OCI-LY1 (cell line): Measurements from ENCODE around the gene FAM210B.

Experiments
- EZH2 ChIP-seq: fragments of 200-600 bp; sonication (generic), shearing (Covaris generic); IDR thresholded peaks from 2 replicates; pipeline ENCODE4 v1.8.0; 2017; ENCODE audit warnings: borderline replicate concordance, mixed run types, mild to moderate bottlenecking, antibody characterized with exemption, low read length, moderate library complexity, mixed read lengths
- TF ChIP-seq, protein P1 (sequence below): fragments of 200-600 bp; sonication (generic), shearing (Covaris generic); IDR thresholded peaks from 2 replicates; pipeline ENCODE4 v1.5.1; 2017; ENCODE audit warnings: mild to moderate bottlenecking, antibody characterized with exemption, low read length, moderate library complexity, mixed read lengths

DNA sequence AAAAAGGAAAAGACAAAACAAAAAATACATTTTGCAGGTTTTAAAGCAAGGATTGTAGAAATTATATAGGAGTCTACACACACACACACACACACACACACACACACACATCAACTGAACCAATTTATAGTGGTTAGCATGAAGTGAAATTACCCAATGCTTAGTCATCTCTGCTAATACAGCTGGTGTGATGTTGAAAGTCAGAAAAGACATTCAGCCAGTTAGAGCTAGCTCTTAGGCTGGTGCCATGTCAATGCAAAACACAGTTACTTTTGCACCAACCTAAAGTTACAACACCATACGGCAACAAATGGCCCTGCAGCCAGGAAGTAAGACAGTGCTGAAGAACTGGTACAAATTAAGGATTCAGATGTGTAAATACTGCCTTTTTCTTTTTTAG is 15.2 kb downstream of the FAM210B start:
- TF ChIP-seq, protein P1, sequence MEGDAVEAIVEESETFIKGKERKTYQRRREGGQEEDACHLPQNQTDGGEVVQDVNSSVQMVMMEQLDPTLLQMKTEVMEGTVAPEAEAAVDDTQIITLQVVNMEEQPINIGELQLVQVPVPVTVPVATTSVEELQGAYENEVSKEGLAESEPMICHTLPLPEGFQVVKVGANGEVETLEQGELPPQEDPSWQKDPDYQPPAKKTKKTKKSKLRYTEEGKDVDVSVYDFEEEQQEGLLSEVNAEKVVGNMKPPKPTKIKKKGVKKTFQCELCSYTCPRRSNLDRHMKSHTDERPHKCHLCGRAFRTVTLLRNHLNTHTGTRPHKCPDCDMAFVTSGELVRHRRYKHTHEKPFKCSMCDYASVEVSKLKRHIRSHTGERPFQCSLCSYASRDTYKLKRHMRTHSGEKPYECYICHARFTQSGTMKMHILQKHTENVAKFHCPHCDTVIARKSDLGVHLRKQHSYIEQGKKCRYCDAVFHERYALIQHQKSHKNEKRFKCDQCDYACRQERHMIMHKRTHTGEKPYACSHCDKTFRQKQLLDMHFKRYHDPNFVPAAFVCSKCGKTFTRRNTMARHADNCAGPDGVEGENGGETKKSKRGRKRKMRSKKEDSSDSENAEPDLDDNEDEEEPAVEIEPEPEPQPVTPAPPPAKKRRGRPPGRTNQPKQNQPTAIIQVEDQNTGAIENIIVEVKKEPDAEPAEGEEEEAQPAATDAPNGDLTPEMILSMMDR = no peak
- no peak for TF ChIP-seq EZH2
